ENCODE measurements around the gene PRR29.

DNA sequence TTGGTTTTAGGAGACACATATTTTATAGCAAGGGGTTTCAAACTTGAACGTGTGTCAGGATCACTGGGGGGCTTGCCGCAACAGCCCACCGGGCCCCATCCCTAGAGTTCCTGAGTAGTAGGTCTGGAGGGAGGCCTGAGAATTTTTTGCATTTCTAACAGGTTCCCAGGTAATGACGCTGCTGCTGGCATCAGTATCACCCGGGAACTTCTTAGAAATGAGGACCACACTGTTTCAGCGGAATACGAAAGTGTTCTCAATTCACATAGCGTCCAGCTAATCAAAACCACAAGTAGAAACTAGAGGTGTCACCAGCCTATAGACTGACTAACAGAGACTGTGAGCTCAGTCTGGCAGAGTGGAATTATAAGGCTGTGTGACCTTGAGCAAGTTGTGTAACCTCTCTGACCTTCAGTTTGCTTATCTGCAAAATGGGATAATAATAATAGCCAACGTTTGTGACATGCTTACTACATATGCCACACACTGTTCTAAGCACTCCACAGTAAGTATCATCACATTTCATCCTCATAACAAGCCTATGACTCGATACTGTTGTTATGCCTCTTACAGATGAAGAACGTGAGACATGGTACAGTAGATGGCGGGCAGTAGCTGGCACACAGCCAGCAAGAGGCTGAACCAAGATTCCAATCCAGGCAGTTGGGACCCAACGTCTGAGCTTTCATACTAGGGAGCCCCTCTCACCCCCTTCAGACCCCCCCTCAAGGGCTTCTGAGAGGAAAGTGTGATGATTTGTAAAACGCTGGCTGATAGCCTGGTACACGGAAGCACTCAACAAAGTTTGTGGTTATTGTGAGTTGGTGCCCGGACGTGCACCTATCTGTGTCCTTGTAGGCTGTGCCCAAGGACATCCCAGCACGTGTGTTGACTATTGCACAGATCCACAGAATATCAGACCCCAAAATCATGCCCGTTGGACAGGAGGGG lies 26.9 kb downstream of the PRR29 start:
- TF ChIP-seq, protein P1, sequence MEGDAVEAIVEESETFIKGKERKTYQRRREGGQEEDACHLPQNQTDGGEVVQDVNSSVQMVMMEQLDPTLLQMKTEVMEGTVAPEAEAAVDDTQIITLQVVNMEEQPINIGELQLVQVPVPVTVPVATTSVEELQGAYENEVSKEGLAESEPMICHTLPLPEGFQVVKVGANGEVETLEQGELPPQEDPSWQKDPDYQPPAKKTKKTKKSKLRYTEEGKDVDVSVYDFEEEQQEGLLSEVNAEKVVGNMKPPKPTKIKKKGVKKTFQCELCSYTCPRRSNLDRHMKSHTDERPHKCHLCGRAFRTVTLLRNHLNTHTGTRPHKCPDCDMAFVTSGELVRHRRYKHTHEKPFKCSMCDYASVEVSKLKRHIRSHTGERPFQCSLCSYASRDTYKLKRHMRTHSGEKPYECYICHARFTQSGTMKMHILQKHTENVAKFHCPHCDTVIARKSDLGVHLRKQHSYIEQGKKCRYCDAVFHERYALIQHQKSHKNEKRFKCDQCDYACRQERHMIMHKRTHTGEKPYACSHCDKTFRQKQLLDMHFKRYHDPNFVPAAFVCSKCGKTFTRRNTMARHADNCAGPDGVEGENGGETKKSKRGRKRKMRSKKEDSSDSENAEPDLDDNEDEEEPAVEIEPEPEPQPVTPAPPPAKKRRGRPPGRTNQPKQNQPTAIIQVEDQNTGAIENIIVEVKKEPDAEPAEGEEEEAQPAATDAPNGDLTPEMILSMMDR (IDR thresholded peaks at IDR 0.05): no peak
- TF ChIP-seq FOXP1 (CRISPR knock-in tag; IDR thresholded peaks at IDR 0.05; ENCODE audit: borderline replicate concordance): no peak
- TF ChIP-seq, protein P2, sequence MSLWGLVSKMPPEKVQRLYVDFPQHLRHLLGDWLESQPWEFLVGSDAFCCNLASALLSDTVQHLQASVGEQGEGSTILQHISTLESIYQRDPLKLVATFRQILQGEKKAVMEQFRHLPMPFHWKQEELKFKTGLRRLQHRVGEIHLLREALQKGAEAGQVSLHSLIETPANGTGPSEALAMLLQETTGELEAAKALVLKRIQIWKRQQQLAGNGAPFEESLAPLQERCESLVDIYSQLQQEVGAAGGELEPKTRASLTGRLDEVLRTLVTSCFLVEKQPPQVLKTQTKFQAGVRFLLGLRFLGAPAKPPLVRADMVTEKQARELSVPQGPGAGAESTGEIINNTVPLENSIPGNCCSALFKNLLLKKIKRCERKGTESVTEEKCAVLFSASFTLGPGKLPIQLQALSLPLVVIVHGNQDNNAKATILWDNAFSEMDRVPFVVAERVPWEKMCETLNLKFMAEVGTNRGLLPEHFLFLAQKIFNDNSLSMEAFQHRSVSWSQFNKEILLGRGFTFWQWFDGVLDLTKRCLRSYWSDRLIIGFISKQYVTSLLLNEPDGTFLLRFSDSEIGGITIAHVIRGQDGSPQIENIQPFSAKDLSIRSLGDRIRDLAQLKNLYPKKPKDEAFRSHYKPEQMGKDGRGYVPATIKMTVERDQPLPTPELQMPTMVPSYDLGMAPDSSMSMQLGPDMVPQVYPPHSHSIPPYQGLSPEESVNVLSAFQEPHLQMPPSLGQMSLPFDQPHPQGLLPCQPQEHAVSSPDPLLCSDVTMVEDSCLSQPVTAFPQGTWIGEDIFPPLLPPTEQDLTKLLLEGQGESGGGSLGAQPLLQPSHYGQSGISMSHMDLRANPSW (CRISPR knock-in tag; conservative IDR thresholded peaks at IDR 0.05; ENCODE audit: low read depth): no peak
- TF ChIP-seq, protein P3, sequence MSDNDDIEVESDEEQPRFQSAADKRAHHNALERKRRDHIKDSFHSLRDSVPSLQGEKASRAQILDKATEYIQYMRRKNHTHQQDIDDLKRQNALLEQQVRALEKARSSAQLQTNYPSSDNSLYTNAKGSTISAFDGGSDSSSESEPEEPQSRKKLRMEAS (CRISPR knock-in tag; IDR thresholded peaks at IDR 0.05): no peak
- no peak for TF ChIP-seq TP53 (CRISPR knock-in tag; IDR thresholded peaks at IDR 0.05)

All from WTC11 (cell line).